Measurements from ENCODE around the gene CACNA1G.

CACNA1G gene

DNA sequence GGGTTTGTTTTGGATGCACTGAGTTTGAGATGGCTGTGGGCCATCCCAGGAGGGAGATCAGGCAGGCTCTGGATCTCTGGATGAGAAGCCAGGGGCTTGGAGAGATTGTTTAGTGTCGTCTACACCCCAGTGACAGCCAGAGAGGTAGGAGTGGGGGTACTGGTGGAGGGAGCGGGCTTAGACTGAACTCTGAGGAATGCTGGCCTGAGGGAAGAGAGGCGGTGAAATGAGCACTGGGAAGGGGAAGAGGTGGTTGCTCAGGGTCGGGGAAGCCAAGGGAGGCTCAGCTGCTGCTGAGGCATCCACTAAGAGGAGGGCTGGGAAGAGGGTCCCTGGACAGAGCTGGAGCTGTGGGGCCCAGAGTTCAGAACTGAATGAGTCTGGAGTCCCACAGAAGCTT is 23.6 kb downstream of the CACNA1G start:
- Histone ChIP-seq H3K4me3 (ENCODE audit: insufficient read depth in 1 of 2, low read depth in 1 of 2, low read length in 2 of 2) (no peak overlapping the region), H2BK5ac (ENCODE audit: low read depth, low read length, poor library complexity, severe bottlenecking) (no peak overlapping the region), H4K8ac (ENCODE audit: low read length) (no peak overlapping the region), H3K23ac (ENCODE audit: low read length in 2 of 2) (no peak overlapping the region), H3K4me2 (ENCODE audit: low read length, poor library complexity, severe bottlenecking) (no peak overlapping the region), H3K9ac (ENCODE audit: low read length) (no peak overlapping the region), H3K18ac (ENCODE audit: low read depth in 1 of 2, low read length in 2 of 2) (no peak overlapping the region), H2BK15ac (ENCODE audit: low read depth, poor library complexity, severe bottlenecking) (no peak overlapping the region), H4K91ac (ENCODE audit: low read length) (no peak overlapping the region), H2AK5ac (ENCODE audit: low read length, severe bottlenecking) (no peak overlapping the region), H2AFZ (ENCODE audit: low read depth, low read length) (no peak overlapping the region), H3K4ac (ENCODE audit: low read depth in 1 of 2, low read length in 2 of 2) (no peak overlapping the region), H3K4me1 (ENCODE audit: control insufficient read depth, insufficient read depth, low read depth, low read length) (peaks cover 17% of the 10 kb centered on the region), H3K79me1 (replicated peaks; ENCODE audit: low read length, poor library complexity, severe bottlenecking) (no peaks in the 10 kb centered on the region), H2BK12ac (ENCODE audit: low read length in 2 of 2) (no peak overlapping the region), H3K27ac (ENCODE audit: low read length, poor library complexity, severe bottlenecking) (no peak overlapping the region), H2BK120ac (ENCODE audit: low read depth, low read length) (no peak overlapping the region), H3K14ac (ENCODE audit: low read length in 2 of 2) (no peak overlapping the region), H3K9me3 (ENCODE audit: control insufficient read depth, low read length) (no peaks in the 10 kb centered on the region), H3K27me3 (ENCODE audit: control insufficient read depth in 1 of 2, insufficient read depth in 1 of 2, low read length in 2 of 2) (peaks cover 47 to 74% of the 10 kb centered on the region in 2 experiments), H3K36me3 (ENCODE audit: control insufficient read depth in 1 of 2, insufficient read depth in 2 of 2, low read depth in 1 of 2, low read length in 2 of 2) (no peaks in the 10 kb centered on the region)
- DNase-seq = no peak
- WGBS = 84% methylated on average over 4 of the region's 4 CpGs

DNA sequence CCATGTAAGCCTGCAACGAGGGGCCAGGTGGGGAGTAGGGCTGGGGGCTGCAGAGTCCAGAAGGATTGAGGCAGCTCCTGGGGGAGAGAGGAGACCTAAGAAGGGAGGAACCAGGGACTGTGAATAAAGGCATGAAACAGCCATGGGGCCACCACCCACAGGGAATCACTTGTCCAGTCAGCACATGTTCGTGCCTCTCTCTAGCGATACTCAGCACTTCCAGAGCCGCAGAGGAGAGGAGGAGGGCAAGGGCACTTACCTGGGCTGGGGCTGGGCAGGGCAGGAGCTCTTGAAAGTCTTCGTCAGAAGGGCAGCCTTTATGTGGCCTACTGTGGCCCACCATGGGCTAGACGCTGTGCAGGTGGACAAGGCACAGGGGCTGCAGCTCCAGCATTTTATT is 24.2 kb downstream of the CACNA1G start:
- Histone ChIP-seq H3K79me1 (replicated peaks; ENCODE audit: low read length, poor library complexity, severe bottlenecking) (no peaks in the 10 kb centered on the region), H3K9ac (ENCODE audit: low read length) (no peak overlapping the region), H3K9me3 (ENCODE audit: control insufficient read depth, low read length) (no peaks in the 10 kb centered on the region), H4K8ac (ENCODE audit: low read length) (no peak overlapping the region), H2BK12ac (ENCODE audit: low read length in 2 of 2) (no peak overlapping the region), H2AK5ac (ENCODE audit: low read length, severe bottlenecking) (no peak overlapping the region), H3K18ac (ENCODE audit: low read depth in 1 of 2, low read length in 2 of 2) (no peak overlapping the region), H2BK5ac (ENCODE audit: low read depth, low read length, poor library complexity, severe bottlenecking) (no peak overlapping the region), H3K4me3 (ENCODE audit: insufficient read depth in 1 of 2, low read depth in 1 of 2, low read length in 2 of 2) (no peak overlapping the region), H2AFZ (ENCODE audit: low read depth, low read length) (no peak overlapping the region), H3K4me1 (ENCODE audit: control insufficient read depth, insufficient read depth, low read depth, low read length) (peaks cover 22% of the 10 kb centered on the region), H3K23ac (ENCODE audit: low read length in 2 of 2) (no peak overlapping the region), H3K14ac (ENCODE audit: low read length in 2 of 2) (no peak overlapping the region), H3K4ac (ENCODE audit: low read depth in 1 of 2, low read length in 2 of 2) (no peak overlapping the region), H3K36me3 (ENCODE audit: control insufficient read depth in 1 of 2, insufficient read depth in 2 of 2, low read depth in 1 of 2, low read length in 2 of 2) (no peaks in the 10 kb centered on the region), H4K91ac (ENCODE audit: low read length) (no peak overlapping the region), H3K4me2 (ENCODE audit: low read length, poor library complexity, severe bottlenecking) (no peak overlapping the region), H2BK15ac (ENCODE audit: low read depth, poor library complexity, severe bottlenecking) (no peak overlapping the region), H3K27me3 (ENCODE audit: control insufficient read depth in 1 of 2, insufficient read depth in 1 of 2, low read length in 2 of 2) (peaks cover 43 to 67% of the 10 kb centered on the region in 2 experiments), H3K27ac (ENCODE audit: low read length, poor library complexity, severe bottlenecking) (no peak overlapping the region), H2BK120ac (ENCODE audit: low read depth, low read length) (no peak overlapping the region)
- no peak for DNase-seq
- 97% methylated on average over 4 of the region's 6 CpGs for WGBS

DNA sequence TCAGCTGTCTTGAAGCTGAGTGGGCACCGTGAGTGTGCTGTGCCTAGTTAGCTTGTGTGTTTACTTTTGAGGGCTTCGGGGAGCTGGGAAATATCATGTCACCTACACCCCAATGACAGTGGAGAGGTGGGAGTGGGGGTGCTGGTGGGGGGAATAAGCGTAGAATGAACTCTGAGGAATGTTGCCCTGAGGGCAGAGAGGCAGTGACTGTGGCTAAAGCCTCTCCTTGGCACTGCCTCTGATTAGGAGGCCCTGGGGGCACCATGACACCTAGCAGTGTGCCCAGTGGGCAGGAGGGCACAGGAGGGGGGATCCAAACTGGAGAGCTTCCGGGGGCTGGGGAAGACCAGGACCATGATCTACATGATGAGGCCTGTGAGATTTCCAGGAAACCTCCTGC is 24.8 kb downstream of the CACNA1G start:
- Histone ChIP-seq H3K27me3 (ENCODE audit: control insufficient read depth in 1 of 2, insufficient read depth in 1 of 2, low read length in 2 of 2) (peaks cover 43 to 62% of the 10 kb centered on the region in 2 experiments), H3K14ac (ENCODE audit: low read length in 2 of 2) (no peak overlapping the region), H3K4me1 (ENCODE audit: control insufficient read depth, insufficient read depth, low read depth, low read length) (peaks cover 20% of the 10 kb centered on the region)

DNA sequence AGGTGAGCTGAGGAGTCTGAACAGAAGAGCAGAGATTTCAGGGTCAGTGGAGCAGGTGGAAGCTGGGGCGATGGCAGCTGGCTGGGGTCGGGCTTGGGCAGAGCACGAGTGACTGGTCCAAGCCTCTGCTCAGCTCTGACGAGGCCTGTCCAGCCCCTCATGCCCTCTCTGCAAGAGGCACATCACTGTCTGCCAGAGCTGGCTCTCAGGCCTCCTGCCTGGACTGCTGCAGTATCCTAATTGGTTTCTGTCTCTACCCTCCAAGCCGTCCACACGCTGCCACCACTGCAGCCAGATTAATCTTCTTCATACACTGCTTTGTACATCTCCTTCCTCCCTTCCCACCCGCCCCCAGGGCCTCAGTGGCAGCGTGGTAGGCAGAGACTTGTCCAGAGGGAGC is 25.4 kb downstream of the CACNA1G start:
- H3K4ac ChIP-seq (ENCODE audit: low read depth in 1 of 2, low read length in 2 of 2) = no peak overlapping the region
- no peak overlapping the region for H2BK12ac ChIP-seq (ENCODE audit: low read length in 2 of 2)
- peak overlapping the region; percentile 6 for H4K91ac ChIP-seq (ENCODE audit: low read length)
- H2AFZ ChIP-seq (ENCODE audit: low read depth, low read length) = no peak overlapping the region
- peaks cover 16% of the 10 kb centered on the region for H3K4me1 ChIP-seq (ENCODE audit: control insufficient read depth, insufficient read depth, low read depth, low read length)
- H3K27ac ChIP-seq (ENCODE audit: low read length, poor library complexity, severe bottlenecking) = no peak overlapping the region
- H2BK15ac ChIP-seq (ENCODE audit: low read depth, poor library complexity, severe bottlenecking) = no peak overlapping the region
- H3K9ac ChIP-seq (ENCODE audit: low read length) = no peak overlapping the region
- H4K8ac ChIP-seq (ENCODE audit: low read length) = peak overlapping the region; percentile 33
- no peaks in the 10 kb centered on the region for H3K36me3 ChIP-seq (ENCODE audit: control insufficient read depth in 1 of 2, insufficient read depth in 2 of 2, low read depth in 1 of 2, low read length in 2 of 2)
- peaks cover 43 to 59% of the 10 kb centered on the region in 2 experiments for H3K27me3 ChIP-seq (ENCODE audit: control insufficient read depth in 1 of 2, insufficient read depth in 1 of 2, low read length in 2 of 2)
- no peak overlapping the region for H3K23ac ChIP-seq (ENCODE audit: low read length in 2 of 2)
- no peak overlapping the region for H3K4me2 ChIP-seq (ENCODE audit: low read length, poor library complexity, severe bottlenecking)
- no peak overlapping the region for H3K4me3 ChIP-seq (ENCODE audit: insufficient read depth in 1 of 2, low read depth in 1 of 2, low read length in 2 of 2)
- H3K9me3 ChIP-seq (ENCODE audit: control insufficient read depth, low read length) = no peaks in the 10 kb centered on the region
- H2BK120ac ChIP-seq (ENCODE audit: low read depth, low read length) = no peak overlapping the region
- no peaks in the 10 kb centered on the region for H3K79me1 ChIP-seq (replicated peaks; ENCODE audit: low read length, poor library complexity, severe bottlenecking)
- H3K14ac ChIP-seq (ENCODE audit: low read length in 2 of 2) = peak overlapping the region in 1 of 2 experiments; percentile 69
- no peak overlapping the region for H2BK5ac ChIP-seq (ENCODE audit: low read depth, low read length, poor library complexity, severe bottlenecking)
- no peak for DNase-seq
- H2AK5ac ChIP-seq (ENCODE audit: low read length, severe bottlenecking) = no peak overlapping the region
- 68% methylated on average over 8 of the region's 8 CpGs for WGBS
- H3K18ac ChIP-seq (ENCODE audit: low read depth in 1 of 2, low read length in 2 of 2) = no peak overlapping the region

More for the DNA sequence above, 24.8 kb downstream of the CACNA1G start:
- Histone ChIP-seq H2AK5ac (ENCODE audit: low read length, severe bottlenecking) (no peak overlapping the region), H3K4me2 (ENCODE audit: low read length, poor library complexity, severe bottlenecking) (no peak overlapping the region), H2BK120ac (ENCODE audit: low read depth, low read length) (no peak overlapping the region), H2AFZ (ENCODE audit: low read depth, low read length) (no peak overlapping the region), H4K91ac (ENCODE audit: low read length) (no peak overlapping the region), H3K18ac (ENCODE audit: low read depth in 1 of 2, low read length in 2 of 2) (no peak overlapping the region), H3K4ac (ENCODE audit: low read depth in 1 of 2, low read length in 2 of 2) (no peak overlapping the region), H2BK12ac (ENCODE audit: low read length in 2 of 2) (no peak overlapping the region), H4K8ac (ENCODE audit: low read length) (no peak overlapping the region), H2BK5ac (ENCODE audit: low read depth, low read length, poor library complexity, severe bottlenecking) (no peak overlapping the region), H3K9ac (ENCODE audit: low read length) (no peak overlapping the region), H3K4me3 (ENCODE audit: insufficient read depth in 1 of 2, low read depth in 1 of 2, low read length in 2 of 2) (no peak overlapping the region), H3K27ac (ENCODE audit: low read length, poor library complexity, severe bottlenecking) (no peak overlapping the region), H3K9me3 (ENCODE audit: control insufficient read depth, low read length) (no peaks in the 10 kb centered on the region), H3K36me3 (ENCODE audit: control insufficient read depth in 1 of 2, insufficient read depth in 2 of 2, low read depth in 1 of 2, low read length in 2 of 2) (no peaks in the 10 kb centered on the region), H3K79me1 (replicated peaks; ENCODE audit: low read length, poor library complexity, severe bottlenecking) (no peaks in the 10 kb centered on the region), H2BK15ac (ENCODE audit: low read depth, poor library complexity, severe bottlenecking) (no peak overlapping the region), H3K23ac (ENCODE audit: low read length in 2 of 2) (no peak overlapping the region)
- WGBS = 81% methylated on average over 3 of the region's 4 CpGs
- no peak for DNase-seq
